ENCODE measurements around the gene PIGZ.

DNA sequence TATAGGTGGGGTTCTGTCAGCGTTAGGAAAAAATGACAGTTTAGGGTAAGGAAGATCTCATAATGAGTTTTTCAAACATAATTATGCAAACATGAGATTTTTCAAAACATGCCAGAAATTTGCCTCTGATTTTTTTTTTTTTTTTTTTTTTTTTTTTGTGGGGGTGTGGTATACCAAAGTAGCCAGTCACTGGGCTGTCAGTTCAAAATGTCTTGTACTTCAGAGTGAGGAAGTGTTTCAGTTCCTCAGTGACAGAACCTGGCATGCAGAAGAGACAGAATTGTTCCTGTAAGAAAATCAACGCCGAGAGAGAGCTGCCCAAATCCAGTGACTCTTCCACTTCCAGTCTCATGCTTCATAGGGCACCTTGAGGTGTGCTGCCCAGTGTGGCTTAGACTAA lies 36.0 kb downstream of the PIGZ start:
- TF ChIP-seq, protein P1, sequence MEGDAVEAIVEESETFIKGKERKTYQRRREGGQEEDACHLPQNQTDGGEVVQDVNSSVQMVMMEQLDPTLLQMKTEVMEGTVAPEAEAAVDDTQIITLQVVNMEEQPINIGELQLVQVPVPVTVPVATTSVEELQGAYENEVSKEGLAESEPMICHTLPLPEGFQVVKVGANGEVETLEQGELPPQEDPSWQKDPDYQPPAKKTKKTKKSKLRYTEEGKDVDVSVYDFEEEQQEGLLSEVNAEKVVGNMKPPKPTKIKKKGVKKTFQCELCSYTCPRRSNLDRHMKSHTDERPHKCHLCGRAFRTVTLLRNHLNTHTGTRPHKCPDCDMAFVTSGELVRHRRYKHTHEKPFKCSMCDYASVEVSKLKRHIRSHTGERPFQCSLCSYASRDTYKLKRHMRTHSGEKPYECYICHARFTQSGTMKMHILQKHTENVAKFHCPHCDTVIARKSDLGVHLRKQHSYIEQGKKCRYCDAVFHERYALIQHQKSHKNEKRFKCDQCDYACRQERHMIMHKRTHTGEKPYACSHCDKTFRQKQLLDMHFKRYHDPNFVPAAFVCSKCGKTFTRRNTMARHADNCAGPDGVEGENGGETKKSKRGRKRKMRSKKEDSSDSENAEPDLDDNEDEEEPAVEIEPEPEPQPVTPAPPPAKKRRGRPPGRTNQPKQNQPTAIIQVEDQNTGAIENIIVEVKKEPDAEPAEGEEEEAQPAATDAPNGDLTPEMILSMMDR (IDR thresholded peaks at IDR 0.05): no peak
- TF ChIP-seq POLR2A (IDR thresholded peaks at IDR 0.05) (no peak), POLR2AphosphoS5 (IDR thresholded peaks at IDR 0.05) (no peak)
